Right lobe of liver (tissue), 6 donors: ENCODE results near the gene YARS1. TPM values are rescaled to one million over a fixed set of nuclear protein-coding genes. Genes with fewer than 3 reads are reported as not detected.
"Not testable (repeated sequence)": the region's sequence is repeated elsewhere in the genome, so short reads cannot be mapped to it uniquely, and the experiment has no call there.

Source experiments
- ATAC-seq, 4 donors: fragments of 200-7000 bp; cut with Tn5 transposase; one replicate each; pipeline ENCODE4 v1.9.1; 2020; ENCODE audit warnings: mild to moderate bottlenecking in 4 of 4, moderate library complexity in 4 of 4
- DNase-seq, 3 donors: peaks; one replicate each; pipeline ENCODE4 v3.0.0-alpha.2; 2020
- H3K27ac ChIP-seq, 3 donors: fragments of 200-600 bp; one replicate each; pipeline ENCODE4 v1.8.0; 2022
- H3K27me3 ChIP-seq, 2 donors: fragments of 200-600 bp; one replicate each; pipeline ENCODE4 v1.8.0; 2022
- H3K36me3 ChIP-seq, 4 donors: fragments of 200-600 bp; sonication (generic) in 1 of 4; one replicate each; pipeline versions ENCODE4 v1.5.1 to v1.8.0; 2017 to 2022; ENCODE audit warnings: control low read depth in 1 of 4
- H3K4me1 ChIP-seq, 4 donors: fragments of 200-600 bp; sonication (generic) in 1 of 4; one replicate each; pipeline versions ENCODE4 v1.5.1 to v1.8.0; 2017 to 2022; ENCODE audit warnings: control low read depth in 1 of 4
- H3K4me3 ChIP-seq, 3 donors: fragments of 200-600 bp; one replicate each; pipeline ENCODE4 v1.8.0; 2022
- H3K9me3 ChIP-seq, 4 donors: fragments of 200-600 bp; sonication (generic) in 1 of 4; one replicate each; pipeline versions ENCODE4 v1.5.1 to v1.8.0; 2017 to 2022; ENCODE audit warnings: control low read depth in 1 of 4
- CTCF ChIP-seq, 4 donors: fragments of 200-600 bp in 3 of 4; fragments of 450-650 bp in 1 of 4; IDR thresholded peaks; one replicate each; pipeline versions ENCODE4 v1.5.1 to v1.8.0; 2016 to 2022; ENCODE audit warnings: antibody characterized with exemption in 4 of 4, mild to moderate bottlenecking in 2 of 4
- POLR2A ChIP-seq: fragments of 450-650 bp; IDR thresholded peaks from one replicate; pipeline ENCODE4 v1.6.1; 2017; ENCODE audit warnings: antibody characterized with exemption, mild to moderate bottlenecking
- WGBS: methylation state at CpG from one replicate; pipeline ENCODE4 v1.1.6; 2018; ENCODE audit warnings: low coverage, low lambda C conversion rate; ENCODE audit not compliant: insufficient coverage; ENCODE audit errors: missing lambda C conversion rate; 5-methylcytosine and 5-hydroxymethylcytosine counted together
- intact Hi-C, 2 donors: fragments of 100-400 bp; cut with DNase I; formaldehyde crosslinking; loops; one replicate each; pipeline versions ENCODE4 v1.11.2 to v1.14.1; 2022
- total RNA-seq, 6 experiments: library from RNA; depleted of rRNA in 2 of 6; stranded (reverse); fragments of >200 nt in 2 of 6; fragmentation: NEBNext Ultra II Directional in 3 of 6; extraction: Animal tissue kit (Norgen Biotek cat#: 25700) in 3 of 6; gene quantifications; one replicate each; pipeline versions ENCODE4 v1.1.0 to v1.2.4, GENCODE V29; 2016 to 2023
- donor health status: DM: no; HTN: yes; CAD: no.
- donor health status: DM: no; HTN: no; CAD: no.
- donor health status: DM: no; HTN: no; CAD: no.
- donor health status: DM: no; HTN: yes; CAD: no.
- donor health status: DM: no; HTN: yes; CAD: no.

YARS1 gene
- total RNA-seq, 6 experiments from 2014 or later: 37.4 to 84.3 (median 53.5) TPM

GRCh38 chr1:32806290-32806689 lies 10.9 kb downstream of the YARS1 start:
- intact Hi-C loops: no loop called here
- DNase-seq: no peak
- Histone ChIP-seq H3K4me1 (no peaks in the 10 kb centered on the region), H3K9me3 (no peaks in the 10 kb centered on the region), H3K36me3 (peaks cover 0 to 58% (median 15%) of the 10 kb centered on the region in 4 donors), H3K27me3 (no peaks in the 10 kb centered on the region), H3K4me3 (no peak overlapping the region), H3K27ac (no peak overlapping the region)
- WGBS: 79% methylated on average over 2 of the region's 6 CpGs
- TF ChIP-seq POLR2A (no peak), CTCF (IDR thresholded peaks at IDR 0.05) (no peak)
- no peak for ATAC-seq

GRCh38 chr1:32804460-32804859 lies 12.7 kb downstream of the YARS1 start:
- H3K27ac ChIP-seq, H3K4me1 ChIP-seq, H3K9me3 ChIP-seq, DNase-seq, H3K27me3 ChIP-seq, intact Hi-C loops, ATAC-seq, H3K4me3 ChIP-seq: not testable (repeated sequence)
- 95% methylated on average over 16 of the region's 30 CpGs for WGBS
- peaks cover 0 to 50% (median 13%) of the 10 kb centered on the region in 4 donors for H3K36me3 ChIP-seq

- WGBS: 68% methylated on average over 8 of the region's 9 CpGs
- Histone ChIP-seq H3K4me3 (no peak overlapping the region), H3K9me3 (no peaks in the 10 kb centered on the region), H3K4me1 (no peaks in the 10 kb centered on the region), H3K27ac (no peak overlapping the region), H3K27me3 (no peaks in the 10 kb centered on the region), H3K36me3 (peaks cover 7 to 43% (median 7%) of the 10 kb centered on the region in 4 donors)
- intact Hi-C loops: no loop called here
- DNase-seq (no peak), ATAC-seq (no peak)
- TF ChIP-seq CTCF (IDR thresholded peaks at IDR 0.05) (no peak), POLR2A (no peak)
Measured at GRCh38 chr1:32801096-32801715, 16.0 kb downstream of the YARS1 start.

GRCh38 chr1:32798679-32799416 lies 18.3 kb downstream of the YARS1 start:
- Histone ChIP-seq H3K27ac (no peak overlapping the region), H3K4me3 (no peak overlapping the region), H3K27me3 (no peaks in the 10 kb centered on the region), H3K9me3 (no peaks in the 10 kb centered on the region), H3K36me3 (peaks cover 7 to 46% (median 11%) of the 10 kb centered on the region in 4 donors), H3K4me1 (no peaks in the 10 kb centered on the region)
- DNase-seq (no peak), ATAC-seq (peak in 1 of 4 donors; percentile 23)
- WGBS: 85% methylated on average over 8 of the region's 8 CpGs
- TF ChIP-seq POLR2A (no peak), CTCF (IDR thresholded peaks at IDR 0.05) (no peak)
- intact Hi-C loops: no loop called here

- WGBS: 83% methylated on average over 2 of the region's 4 CpGs
- Histone ChIP-seq H3K27me3 (no peaks in the 10 kb centered on the region), H3K4me3 (no peak overlapping the region), H3K36me3 (peaks cover 7 to 47% (median 14%) of the 10 kb centered on the region in 4 donors), H3K9me3 (no peaks in the 10 kb centered on the region), H3K27ac (no peak overlapping the region), H3K4me1 (no peaks in the 10 kb centered on the region)
- intact Hi-C loops: no loop called here
- ATAC-seq (no peak), DNase-seq (no peak)
- TF ChIP-seq CTCF (IDR thresholded peaks at IDR 0.05): no peak
- no peak for TF ChIP-seq POLR2A
Measured at GRCh38 chr1:32798191-32798590, 19.0 kb downstream of the YARS1 start.
